Vagina (tissue), 2 donors: Measurements from ENCODE around the gene GGA3.

Experiments
- POLR2A ChIP-seq, 2 donors: fragments of 450-650 bp; IDR thresholded peaks; one replicate each; pipeline ENCODE4 v1.6.1; 2017; ENCODE audit warnings: antibody characterized with exemption in 2 of 2, mild to moderate bottlenecking in 2 of 2, moderate library complexity in 2 of 2
- POLR2AphosphoS5 ChIP-seq, 2 donors: sonication (generic); formaldehyde crosslinking; IDR thresholded peaks; one replicate each; pipeline ENCODE4 v1.9.0; 2017; ENCODE audit warnings: antibody characterized with exemption in 2 of 2, mild to moderate bottlenecking in 2 of 2, low read depth in 1 of 2; ENCODE audit not compliant: insufficient read depth in 1 of 2
- TF ChIP-seq, protein P1 (sequence below), 3 experiments: fragments of 450-650 bp in 2 of 3; fragments of 200-600 bp in 1 of 3; sonication (generic) in 1 of 3; IDR thresholded peaks; one replicate each; pipeline ENCODE4 v1.5.1; 2017 to 2019; ENCODE audit warnings: antibody characterized with exemption in 3 of 3, mild to moderate bottlenecking in 2 of 3, moderate library complexity in 2 of 3

DNA sequence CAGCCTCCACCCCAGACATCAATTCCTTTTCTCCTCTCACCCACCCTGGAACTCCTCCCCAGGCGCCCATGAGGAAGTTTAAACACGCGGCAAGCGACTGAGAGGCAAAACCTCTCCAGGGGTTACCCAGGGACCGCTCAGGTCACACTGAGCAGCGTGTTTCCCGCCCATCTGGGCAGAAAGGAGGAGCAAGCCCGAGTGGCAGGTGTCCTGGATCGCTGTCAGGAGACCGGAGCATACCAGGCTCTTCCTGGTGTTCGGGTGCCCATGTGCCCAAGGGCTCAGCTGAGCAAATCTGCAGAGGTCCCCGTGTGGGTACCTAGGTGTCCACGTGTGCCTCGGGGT, 27.3 kb upstream of the GGA3 start:
- TF ChIP-seq, protein P1, sequence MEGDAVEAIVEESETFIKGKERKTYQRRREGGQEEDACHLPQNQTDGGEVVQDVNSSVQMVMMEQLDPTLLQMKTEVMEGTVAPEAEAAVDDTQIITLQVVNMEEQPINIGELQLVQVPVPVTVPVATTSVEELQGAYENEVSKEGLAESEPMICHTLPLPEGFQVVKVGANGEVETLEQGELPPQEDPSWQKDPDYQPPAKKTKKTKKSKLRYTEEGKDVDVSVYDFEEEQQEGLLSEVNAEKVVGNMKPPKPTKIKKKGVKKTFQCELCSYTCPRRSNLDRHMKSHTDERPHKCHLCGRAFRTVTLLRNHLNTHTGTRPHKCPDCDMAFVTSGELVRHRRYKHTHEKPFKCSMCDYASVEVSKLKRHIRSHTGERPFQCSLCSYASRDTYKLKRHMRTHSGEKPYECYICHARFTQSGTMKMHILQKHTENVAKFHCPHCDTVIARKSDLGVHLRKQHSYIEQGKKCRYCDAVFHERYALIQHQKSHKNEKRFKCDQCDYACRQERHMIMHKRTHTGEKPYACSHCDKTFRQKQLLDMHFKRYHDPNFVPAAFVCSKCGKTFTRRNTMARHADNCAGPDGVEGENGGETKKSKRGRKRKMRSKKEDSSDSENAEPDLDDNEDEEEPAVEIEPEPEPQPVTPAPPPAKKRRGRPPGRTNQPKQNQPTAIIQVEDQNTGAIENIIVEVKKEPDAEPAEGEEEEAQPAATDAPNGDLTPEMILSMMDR (IDR thresholded peaks at IDR 0.05): no peak
- TF ChIP-seq POLR2A (IDR thresholded peaks at IDR 0.05) (no peak), POLR2AphosphoS5 (IDR thresholded peaks at IDR 0.05; ENCODE audit: insufficient read depth in 1 of 2, low read depth in 1 of 2) (no peak)
